GM19452 (cell line): ENCODE data around the gene CADPS.

Experiments used
- ATAC-seq: cut with Tn5 transposase; IDR thresholded peaks from one replicate; pipeline ENCODE4 v1.9.1; 2021; ENCODE audit not compliant: unreplicated experiment

The CADPS gene

DNA sequence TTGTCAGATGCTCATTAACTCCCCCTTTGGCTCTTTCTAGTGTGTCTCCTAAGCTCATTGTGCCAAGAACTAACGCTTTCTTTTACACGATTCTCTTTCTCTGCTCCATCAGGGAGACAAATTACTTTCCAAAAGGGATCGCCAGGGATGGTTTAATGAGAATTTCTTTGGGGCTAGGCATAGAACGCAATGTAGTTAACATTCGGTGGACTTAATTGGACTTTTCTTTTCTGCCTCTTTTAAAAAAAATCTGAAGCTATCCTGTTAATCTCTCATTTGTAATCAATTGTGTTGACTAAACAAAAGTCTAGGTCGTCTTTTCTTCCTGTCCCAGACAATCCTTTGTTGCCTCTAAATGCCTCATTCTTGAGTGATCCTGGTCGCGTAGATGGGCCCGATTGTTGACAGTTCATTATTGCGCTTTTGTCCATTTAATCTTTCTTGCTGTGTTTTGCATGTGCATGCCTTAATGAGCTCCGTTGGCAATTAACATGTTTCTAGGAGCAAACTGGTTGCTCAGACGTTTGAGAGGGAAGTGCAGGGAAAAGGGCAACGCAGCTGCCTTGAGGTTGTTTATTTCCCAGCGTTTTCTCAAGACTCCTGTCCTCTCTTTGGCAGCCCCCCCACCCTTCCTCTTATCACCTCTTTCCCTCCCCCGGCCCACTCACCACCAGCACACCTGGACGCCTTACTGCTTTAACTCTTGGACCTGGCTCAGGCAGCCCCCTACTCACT, 509.7 kb downstream of the CADPS start:
- ATAC-seq = no peak

DNA sequence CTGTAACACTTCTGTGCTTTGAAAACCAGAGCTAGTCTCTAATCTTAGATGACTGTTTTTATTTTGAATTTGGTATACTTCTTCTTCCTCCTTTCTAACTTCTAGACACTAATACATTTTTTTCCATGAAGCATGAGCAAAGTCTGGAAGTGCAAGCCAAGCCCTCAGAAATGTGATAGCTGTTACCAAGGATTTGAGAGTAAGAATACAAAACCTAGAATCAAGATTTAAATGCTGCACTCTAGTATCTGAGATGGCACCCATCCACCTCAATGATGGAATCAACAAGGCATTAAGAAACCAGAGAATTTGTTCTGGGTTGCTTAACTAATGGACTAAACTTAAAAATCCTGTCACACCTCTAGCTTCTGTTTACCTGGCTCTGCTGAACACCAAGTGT, 511.0 kb downstream of the CADPS start:
- ATAC-seq = no peak

DNA sequence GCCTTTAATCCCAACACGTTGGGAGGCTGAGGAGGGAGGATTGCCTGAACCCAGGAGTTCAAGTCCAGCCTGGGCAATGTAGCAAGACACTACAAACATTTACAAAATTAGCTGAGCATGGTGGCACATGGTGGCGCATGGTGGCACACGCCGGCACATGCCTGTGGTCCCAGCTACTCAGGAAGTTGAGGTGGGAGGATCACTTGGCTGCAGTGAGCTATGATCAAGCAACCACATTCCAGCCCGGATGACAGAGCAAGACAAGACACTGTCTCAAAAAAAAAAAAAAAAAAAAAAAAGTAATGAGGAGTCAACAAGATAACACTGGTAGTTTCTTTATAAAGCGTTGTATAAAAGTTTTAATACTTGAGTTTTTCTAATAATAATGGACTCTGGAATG, 511.9 kb downstream of the CADPS start:
- no peak for ATAC-seq

DNA sequence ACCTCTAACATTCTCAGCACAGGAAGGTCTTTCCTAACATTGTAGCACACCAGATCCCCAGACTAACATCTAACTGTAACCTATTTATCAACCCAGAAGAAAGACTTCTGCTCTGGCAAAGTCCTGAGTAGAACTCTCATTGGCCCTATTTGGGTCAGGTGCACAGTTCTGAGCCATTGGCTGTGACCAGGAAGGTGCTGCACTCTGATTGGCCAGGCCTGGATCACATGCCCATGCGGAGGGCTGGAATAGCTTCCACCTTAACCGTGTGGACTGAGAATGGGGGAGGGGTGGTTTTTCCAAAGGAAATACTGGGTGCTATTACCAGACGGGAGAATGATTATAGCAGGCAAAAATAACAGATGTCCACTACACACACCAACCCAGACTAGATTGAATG, 513.4 kb downstream of the CADPS start:
- ATAC-seq = no peak

DNA sequence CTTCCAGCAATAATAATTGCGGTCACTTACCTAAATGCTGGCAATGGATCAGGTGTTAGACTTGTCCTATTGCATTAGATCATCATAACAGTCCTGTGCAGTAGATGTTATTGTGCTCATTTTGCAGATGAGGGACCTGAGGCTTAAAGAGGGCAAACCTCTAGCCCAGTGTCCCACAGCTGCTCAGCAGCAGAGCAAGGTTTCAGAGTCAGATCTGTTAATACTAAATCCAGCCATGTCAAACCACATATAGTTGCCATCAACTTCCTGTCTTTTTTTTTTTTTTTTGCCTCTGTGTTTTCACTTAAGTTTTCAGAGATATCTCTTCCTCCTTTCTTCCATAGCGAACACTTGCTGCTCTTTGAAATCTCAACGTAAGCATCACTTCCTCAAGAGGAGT, 514.0 kb downstream of the CADPS start:
- ATAC-seq = peak; percentile 97

DNA sequence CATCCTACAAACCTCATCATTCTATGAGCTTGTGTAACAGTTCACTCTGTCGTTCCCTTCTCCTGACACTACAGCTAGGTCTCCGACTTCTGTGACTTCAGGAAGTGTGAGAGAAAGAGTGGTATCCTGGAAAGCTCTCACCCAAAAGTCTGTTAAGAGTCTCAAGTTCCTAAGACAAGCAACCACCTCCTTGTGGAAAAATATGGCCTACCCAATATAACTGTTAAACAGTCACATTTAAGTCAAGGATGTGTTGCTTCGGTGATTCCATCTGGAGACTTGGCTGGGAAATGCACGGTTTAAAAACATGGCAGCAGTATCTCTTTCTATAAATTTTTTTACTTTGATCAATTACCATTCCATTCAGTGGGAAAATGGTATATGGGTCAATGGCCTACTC, 515.7 kb downstream of the CADPS start:
- no peak for ATAC-seq

- no peak for ATAC-seq
Measured at GRCh38 chr3:62356356-62356755, 518.9 kb downstream of the CADPS start.

GRCh38 chr3:62355703-62356102, 519.5 kb downstream of the CADPS start:
- no peak for ATAC-seq
